SK-N-MC (cell line): ENCODE measurements around the gene CALR3.

Source experiments
- EZH2 ChIP-seq: fragments of 200-600 bp; sonication (generic); IDR thresholded peaks from one replicate; pipeline ENCODE4 v1.6.1; 2017; ENCODE audit warnings: antibody characterized with exemption
- POLR2AphosphoS5 ChIP-seq: IDR thresholded peaks from 2 replicates; pipeline ENCODE4 v1.6.1; 2012; ENCODE audit warnings: mild to moderate bottlenecking, low read depth, low read length, borderline replicate concordance

DNA sequence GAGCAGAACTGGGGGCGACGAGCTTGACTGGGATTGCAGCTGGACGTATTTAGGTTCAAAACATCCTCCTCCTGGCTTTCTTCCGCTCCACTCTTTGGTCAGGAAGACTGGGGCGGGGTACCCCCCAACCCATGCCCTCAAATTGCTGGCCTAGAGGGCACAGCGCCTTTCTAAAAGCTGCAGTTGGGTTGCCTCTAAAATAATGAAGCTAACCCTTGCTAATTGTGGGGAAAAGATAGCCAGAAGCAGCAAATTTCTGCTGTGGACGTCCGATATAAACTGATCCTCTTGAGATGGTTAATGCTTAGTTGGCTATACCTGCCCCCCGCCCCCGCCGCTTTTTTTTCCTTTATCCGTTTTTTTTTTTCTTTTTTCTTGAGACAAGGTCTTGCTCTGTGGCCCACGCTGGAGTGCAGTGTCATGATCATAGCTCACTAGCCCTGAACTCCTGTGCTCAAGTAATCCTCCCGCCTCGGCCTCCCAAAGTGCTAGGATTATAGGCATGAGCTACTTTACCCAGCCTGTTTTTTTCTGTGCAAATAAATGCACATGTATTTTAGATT, 47.0 kb upstream of the CALR3 start:
- TF ChIP-seq EZH2 (no peak), POLR2AphosphoS5 (no peak)
